DMS114 treated with DMSO at 0.1 percent for 48 hours (cell line): ENCODE measurements around the gene OR6C6.
"Not testable (repeated sequence)": the region's sequence is repeated elsewhere in the genome, so short reads cannot be mapped to it uniquely, and the experiment has no call there.

Experiments used
- DNase-seq: peaks from one replicate; lab custom pipeline; 2025; ENCODE audit not compliant: unreplicated experiment; lab: John Stamatoyannopoulos, UW

Gene OR6C6

GRCh38 chr12:55296469-55296868 is at the start of gene OR6C6:
OR6C6 (minus strand) TSS chr12:55296569; CDS start chr12:55295232, 1,337 bp downstream.
- DNase-seq: no peak

- no peak for DNase-seq
Measured at GRCh38 chr12:55336002-55336401, 39.6 kb upstream of the OR6C6 start.

DNA sequence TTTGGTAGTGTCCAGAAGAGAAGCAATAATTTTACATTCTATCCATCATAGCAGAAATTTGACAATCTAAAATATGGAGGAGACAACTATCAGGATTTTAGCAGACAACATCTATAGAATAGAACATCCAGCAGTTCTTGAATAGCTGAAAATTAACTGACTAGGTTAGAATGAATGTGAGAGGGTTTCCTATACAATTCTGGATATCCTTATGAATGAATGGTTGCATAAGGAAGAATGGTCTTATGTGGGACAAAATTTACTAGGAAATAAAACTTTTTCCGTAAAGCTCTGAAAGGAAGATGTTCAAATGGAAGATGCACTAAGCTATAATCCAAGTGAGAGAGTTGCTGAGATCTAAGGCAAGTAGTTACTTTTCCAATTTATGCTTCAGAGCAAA is 34.1 kb upstream of the OR6C6 start, which contains the start of gene OR6C3:
Gene OR6C3 (plus strand): TSS at position 301 of the 400 bp plus-strand sequence. CDS start 955 bp downstream, outside the sequence.
- DNase-seq: no peak

GRCh38 chr12:55325801-55326200 is 29.4 kb upstream of the OR6C6 start:
- not testable (repeated sequence) for DNase-seq

DNA sequence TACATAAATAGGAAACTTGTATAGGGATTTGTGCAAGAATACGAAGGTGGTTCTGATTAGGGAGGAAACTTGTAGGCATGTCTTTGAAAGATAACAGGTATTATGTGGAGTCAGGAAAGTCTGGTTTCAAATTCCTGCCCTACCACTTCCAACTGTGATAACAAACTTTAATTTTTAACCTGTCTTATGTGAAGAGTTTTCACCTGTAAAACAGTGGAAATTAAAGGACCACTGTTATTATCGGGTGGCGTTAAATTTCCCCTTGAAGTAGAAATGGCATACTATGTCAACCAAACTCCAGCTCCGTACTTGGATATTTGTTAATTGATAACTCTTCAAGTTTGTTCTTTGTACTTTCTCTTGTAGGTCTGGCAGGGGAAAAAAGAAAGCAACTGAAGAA is 23.8 kb upstream of the OR6C6 start:
- DNase-seq: no peak

- no peak for DNase-seq
Measured at GRCh38 chr12:55314043-55314442, 17.7 kb upstream of the OR6C6 start, which contains the start of gene OR6C1. OR6C1 (plus strand) TSS chr12:55314343; CDS start chr12:55320600, 6,257 bp downstream.

DNA sequence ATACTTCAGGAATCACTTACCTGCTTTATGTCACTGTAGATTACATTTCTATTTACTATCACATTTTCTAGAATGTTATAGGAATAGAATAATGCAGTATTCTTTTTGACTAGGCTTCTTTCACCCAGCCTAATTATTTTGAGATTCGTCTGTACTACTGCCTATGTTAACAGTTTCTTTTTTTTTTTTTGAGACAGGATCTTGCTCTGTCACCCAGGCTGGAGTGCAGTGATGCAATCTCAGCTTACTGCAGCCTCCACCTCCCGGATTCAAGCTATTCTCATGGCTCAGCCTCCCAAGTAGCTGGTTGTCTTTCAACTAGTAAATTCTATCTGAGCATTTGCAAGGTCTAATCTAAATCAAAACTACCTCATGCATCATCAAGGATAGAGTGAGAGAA is 6.4 kb downstream of the OR6C6 start:
- DNase-seq: no peak

DNA sequence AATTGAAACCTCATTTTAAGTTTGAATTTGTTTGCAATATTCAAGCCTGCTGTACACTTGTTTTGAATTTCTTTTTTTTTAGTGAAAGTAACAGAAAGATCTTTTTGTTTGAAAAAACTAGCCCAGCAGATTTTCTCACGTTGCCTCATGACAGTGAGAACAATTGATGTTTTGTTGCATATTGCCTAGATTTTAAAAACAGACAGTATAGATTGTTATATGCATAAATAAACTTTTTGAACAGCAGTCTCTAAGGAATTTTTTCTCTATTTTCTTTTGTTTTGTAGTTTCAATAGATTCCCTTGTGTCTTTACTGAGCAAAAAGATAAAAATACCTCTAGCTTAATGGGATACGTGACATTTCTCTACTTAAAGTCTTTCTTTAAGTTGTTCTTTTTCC is 15.4 kb downstream of the OR6C6 start:
- no peak for DNase-seq

GRCh38 chr12:55258303-55258702 is 38.1 kb downstream of the OR6C6 start:
- DNase-seq: no peak

DNA sequence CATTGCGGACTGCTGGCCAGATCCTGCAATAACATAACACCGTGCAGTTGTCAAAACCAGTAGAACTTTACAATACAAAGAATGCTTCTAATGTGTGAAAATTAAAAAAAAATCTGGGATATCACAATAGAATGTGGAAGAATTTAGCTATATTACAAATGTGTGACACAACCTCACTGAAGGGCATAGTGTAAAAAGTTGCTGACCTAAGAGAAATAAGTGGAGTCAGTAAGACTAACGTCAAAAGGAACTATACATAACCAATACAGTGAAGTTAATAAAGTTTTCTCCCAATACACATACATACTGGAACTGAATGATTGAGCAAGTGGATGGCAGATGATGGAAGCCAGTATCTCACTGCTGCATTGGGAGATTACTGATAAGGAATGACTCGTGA is 39.5 kb downstream of the OR6C6 start:
- no peak for DNase-seq

DNA sequence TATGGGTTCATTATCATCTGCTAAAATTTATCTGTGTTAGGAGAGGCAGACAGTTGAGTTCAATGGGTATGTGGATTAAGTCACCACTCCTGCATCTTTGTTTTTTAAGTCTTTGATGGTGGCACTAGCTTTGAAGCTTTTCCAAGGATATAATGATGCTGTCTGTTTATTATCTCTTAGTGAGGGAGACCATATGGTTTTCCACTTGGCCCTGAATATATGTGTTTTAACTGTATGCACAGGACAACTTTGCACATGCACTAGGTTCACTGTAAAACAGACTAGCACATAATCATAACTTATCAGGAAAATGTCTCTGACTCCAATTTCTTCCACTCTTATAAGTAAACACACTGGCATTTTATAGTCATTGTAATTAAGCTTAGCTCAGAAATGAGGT is 43.1 kb downstream of the OR6C6 start:
- no peak for DNase-seq

- DNase-seq: no peak
Measured at GRCh38 chr12:55250944-55251343, 45.4 kb downstream of the OR6C6 start.

DNA sequence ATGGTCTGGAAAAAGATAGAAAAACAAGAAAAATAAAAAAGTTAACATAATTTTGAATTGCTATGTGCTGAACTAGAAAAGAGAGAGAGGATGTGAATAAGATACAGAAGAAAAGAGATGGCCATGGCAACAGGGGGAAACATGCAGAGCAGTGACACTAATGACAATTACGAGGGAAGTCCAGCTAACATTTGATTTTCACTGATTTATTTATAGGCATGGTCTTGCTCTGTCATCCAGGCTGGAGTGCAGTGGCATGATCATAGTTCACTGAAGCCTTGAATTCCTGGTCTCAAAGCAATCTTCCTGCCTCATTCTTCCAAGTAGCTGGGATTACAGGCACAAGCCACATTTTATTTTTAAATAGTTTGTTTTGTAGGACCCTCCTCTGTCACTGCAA is 50.2 kb downstream of the OR6C6 start:
- no peak for DNase-seq

DNA sequence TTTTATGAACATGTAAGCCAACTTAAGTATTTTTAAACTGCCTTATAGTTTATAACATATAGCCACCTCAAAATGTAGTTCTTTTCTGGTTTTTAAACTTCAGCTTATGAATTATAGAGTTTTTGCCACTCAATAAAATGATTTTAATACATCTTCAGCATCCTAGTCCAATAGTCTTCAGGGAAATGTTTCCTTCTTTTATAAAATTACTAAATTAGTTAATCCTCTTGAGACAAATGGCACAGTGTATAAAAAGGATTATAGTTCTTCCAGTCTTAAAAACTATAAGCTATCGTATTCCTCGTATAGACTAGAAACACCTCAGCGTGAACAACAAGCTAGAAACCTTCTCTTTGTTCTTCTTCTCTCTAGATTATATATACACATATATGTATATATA is 52.1 kb downstream of the OR6C6 start, which contains the start of gene OR6C74:
Gene OR6C74 (plus strand): TSS at position 301 of the 400 bp plus-strand sequence. CDS start 2,679 bp downstream, outside the sequence.
- no peak for DNase-seq
